GM12891 (cell line): Measurements from ENCODE around the gene CYP1A1.

ENCODE experiments used
- PAX5 ChIP-seq: IDR thresholded peaks from 2 replicates; pipeline ENCODE4 v1.6.1; 2011; ENCODE audit warnings: low read length, moderate library complexity, mild to moderate bottlenecking; ENCODE audit not compliant: insufficient read depth, severe bottlenecking
- POLR2A ChIP-seq: IDR thresholded peaks from 2 replicates; pipeline ENCODE4 v1.6.1; 2011; ENCODE audit warnings: low read depth, low read length, control low read depth
- POLR2AphosphoS5 ChIP-seq: IDR thresholded peaks from 2 replicates; pipeline ENCODE4 v1.6.1; 2011; ENCODE audit warnings: low read depth, low read length, control low read depth
- POU2F2 ChIP-seq: IDR thresholded peaks from 2 replicates; pipeline ENCODE4 v1.6.1; 2011; ENCODE audit warnings: low read depth, mild to moderate bottlenecking, control low read depth, low read length, moderate library complexity
- SPI1 ChIP-seq: IDR thresholded peaks from 2 replicates; pipeline ENCODE4 v1.6.1; 2011; ENCODE audit warnings: low read depth, low read length, control low read depth
- TAF1 ChIP-seq: IDR thresholded peaks from 2 replicates; pipeline ENCODE4 v1.6.1; 2011; ENCODE audit warnings: low read depth, low read length, control low read depth

GRCh38 chr15:74724570-74725224 is 631 bp downstream of the CYP1A1 start:
- TF ChIP-seq TAF1 (no peak), POLR2A (no peak), POLR2AphosphoS5 (no peak), SPI1 (no peak), PAX5 (no peak), POU2F2 (no peak)
